CD14-positive monocyte (primary cell): Measurements from ENCODE around the gene IL9. TPM values are rescaled to one million over a fixed set of nuclear protein-coding genes. Genes with fewer than 3 reads are reported as not detected.
A peak's percentile ranks its signal among the peaks of the same experiment; 100 is the strongest.

Experiments used
- DNase-seq, 3 donors: peaks; one replicate each; pipeline ENCODE4 v3.0.0-alpha.2; 2011 to 2022
- H2AFZ ChIP-seq: 2 replicates; pipeline ENCODE4 v1.6.0; 2012; ENCODE audit warnings: mild to moderate bottlenecking, low read depth, low read length, inconsistent platforms; ENCODE audit not compliant: insufficient read depth, poor library complexity, severe bottlenecking
- H3K27ac ChIP-seq, 2 donors: 1 replicate in 1 of 2; 2 replicates in 1 of 2; pipeline ENCODE4 v1.5.1; 2012 to 2013; ENCODE audit warnings: low read length in 2 of 2, control low read depth in 1 of 2, inconsistent platforms in 1 of 2, low read depth in 1 of 2, mild to moderate bottlenecking in 1 of 2
- H3K27me3 ChIP-seq, 2 donors: one replicate each; pipeline versions ENCODE4 v1.6.0 to v1.6.1; 2011 to 2013; ENCODE audit warnings: low read length in 2 of 2; ENCODE audit not compliant: control insufficient read depth in 2 of 2, insufficient read depth in 2 of 2
- H3K36me3 ChIP-seq, 2 donors: replicated peaks in 1 of 2; 1 replicate in 1 of 2; 2 replicates in 1 of 2; pipeline versions ENCODE4 v1.5.1 to v1.6.1; 2012 to 2013; ENCODE audit warnings: low read length in 2 of 2, control low read depth in 1 of 2, inconsistent platforms in 1 of 2, mild to moderate bottlenecking in 1 of 2; ENCODE audit not compliant: insufficient read depth in 2 of 2, control insufficient read depth in 1 of 2
- H3K4me1 ChIP-seq, 2 donors: 1 replicate in 1 of 2; 2 replicates in 1 of 2; pipeline versions ENCODE4 v1.5.1 to v1.6.1; 2012 to 2013; ENCODE audit warnings: low read length in 2 of 2, control low read depth in 1 of 2, inconsistent platforms in 1 of 2, mild to moderate bottlenecking in 1 of 2, moderate library complexity in 1 of 2; ENCODE audit not compliant: insufficient read depth in 2 of 2, control insufficient read depth in 1 of 2
- H3K4me2 ChIP-seq: replicated peaks from 2 replicates; pipeline ENCODE3; 2012; ENCODE audit warnings: low read length, moderate library complexity, mild to moderate bottlenecking; ENCODE audit not compliant: poor library complexity, severe bottlenecking; ENCODE audit errors: extremely low read depth
- H3K4me3 ChIP-seq, 3 experiments: fragments of 200-600 bp in 1 of 3; sonication (generic) in 1 of 3; replicated peaks in 1 of 3; 1 replicate in 2 of 3; 2 replicates in 1 of 3; pipeline ENCODE4 v1.5.1; 2011 to 2013; ENCODE audit warnings: low read length in 3 of 3, mild to moderate bottlenecking in 3 of 3, control low read depth in 2 of 3, low read depth in 2 of 3, inconsistent platforms in 1 of 3, moderate library complexity in 1 of 3
- H3K79me2 ChIP-seq: 2 replicates; pipeline ENCODE4 v1.6.0; 2012; ENCODE audit warnings: mild to moderate bottlenecking, control low read depth, inconsistent platforms, low read length, moderate library complexity; ENCODE audit not compliant: insufficient read depth
- H3K9ac ChIP-seq: 2 replicates; pipeline ENCODE4 v1.6.0; 2017; ENCODE audit warnings: low read length, mild to moderate bottlenecking; ENCODE audit not compliant: insufficient read depth, poor library complexity, severe bottlenecking
- H3K9me3 ChIP-seq, 2 donors: replicated peaks in 1 of 2; 1 replicate in 1 of 2; 2 replicates in 1 of 2; pipeline versions ENCODE4 v1.5.1 to v1.6.1; 2012 to 2013; ENCODE audit warnings: low read length in 2 of 2, control low read depth in 1 of 2; ENCODE audit not compliant: control insufficient read depth in 1 of 2, insufficient read depth in 1 of 2
- H4K20me1 ChIP-seq: 2 replicates; pipeline ENCODE4 v1.6.0; 2012; ENCODE audit warnings: mild to moderate bottlenecking, low read length, control low read depth, moderate library complexity; ENCODE audit not compliant: insufficient read depth
- H3K27ac Mint-ChIP-seq, 7 donors: one replicate each; pipeline ENCODE4 v1.8.0; 2020; ENCODE audit warnings: mild to moderate bottlenecking in 7 of 7, mixed read lengths in 7 of 7, moderate library complexity in 6 of 7, inconsistent platforms in 2 of 7
- H3K27me3 Mint-ChIP-seq, 3 donors: one replicate each; pipeline ENCODE4 v1.8.0; 2021 to 2022; ENCODE audit warnings: low read depth in 3 of 3, mild to moderate bottlenecking in 3 of 3, mixed read lengths in 3 of 3, moderate library complexity in 3 of 3, inconsistent platforms in 1 of 3
- H3K36me3 Mint-ChIP-seq, 2 donors: one replicate each; pipeline ENCODE4 v1.8.0; 2020; ENCODE audit warnings: mixed read lengths in 2 of 2, inconsistent platforms in 1 of 2, mild to moderate bottlenecking in 1 of 2
- H3K4me1 Mint-ChIP-seq: one replicate; pipeline ENCODE4 v1.8.0; 2020; ENCODE audit warnings: mild to moderate bottlenecking, mixed read lengths
- H3K4me3 Mint-ChIP-seq, 2 donors: one replicate each; pipeline ENCODE4 v1.8.0; 2020; ENCODE audit warnings: mild to moderate bottlenecking in 2 of 2, mixed read lengths in 2 of 2, moderate library complexity in 1 of 2
- H3K9me3 Mint-ChIP-seq, 7 donors: one replicate each; pipeline ENCODE4 v1.8.0; 2020 to 2022; ENCODE audit warnings: mixed read lengths in 7 of 7, mild to moderate bottlenecking in 6 of 7, moderate library complexity in 6 of 7, inconsistent platforms in 2 of 7
- CTCF ChIP-seq: fragments of 200-600 bp; IDR thresholded peaks from one replicate; pipeline ENCODE4 v1.8.0; 2022; ENCODE audit warnings: antibody characterized with exemption, mild to moderate bottlenecking
- WGBS: methylation state at CpG from one replicate; pipeline ENCODE4 v1.1.5; 2013; ENCODE audit warnings: missing lambda C conversion rate; ENCODE audit not compliant: insufficient coverage; 5-methylcytosine and 5-hydroxymethylcytosine counted together
- intact Hi-C, 2 donors: fragments of 100-400 bp; cut with micrococcal nuclease; formaldehyde crosslinking; loops; one replicate each; pipeline versions ENCODE4 v1.15.0 to v1.15.1; 2023
- polyA plus RNA-seq, 3 donors: library from polyadenylated mRNA; depleted of rRNA in 1 of 3; unstranded in 2 of 3; stranded (reverse) in 1 of 3; fragments of 300-500 nt in 2 of 3; fragments of >200 nt in 1 of 3; fragmentation: Illumina TruSeq in 2 of 3; gene quantifications; 1 replicate in 2 of 3; 2 replicates in 1 of 3; pipeline ENCODE4 v1.2.3, GENCODE V29; 2012 to 2021

The IL9 gene
- polyA plus RNA-seq, 3 donors, result not detected

GRCh38 chr5:135944564-135944963 is 48.9 kb upstream of the IL9 start:
- H3K4me3 Mint-ChIP-seq, result peak overlapping the region in 1 of 2 donors; percentile 59
- Histone ChIP-seq H3K9me3 (no peaks in the 10 kb centered on the region), H3K36me3 (no peaks in the 10 kb centered on the region), H3K4me2 (no peak overlapping the region), H3K27ac (no peak overlapping the region), H3K4me3 (no peak overlapping the region), H3K9ac (no peak overlapping the region), H3K79me2 (no peaks in the 10 kb centered on the region), H4K20me1 (no peaks in the 10 kb centered on the region), H2AFZ (no peak overlapping the region), H3K4me1 (no peaks in the 10 kb centered on the region), H3K27me3 (peaks cover 17 to 26% of the 10 kb centered on the region in 2 donors)
- H3K9me3 Mint-ChIP-seq, result no peaks in the 10 kb centered on the region
- H3K4me1 Mint-ChIP-seq, result no peaks in the 10 kb centered on the region
- H3K27ac Mint-ChIP-seq, result no peak overlapping the region
- peaks cover 2 to 14% (median 8%) of the 10 kb centered on the region in 3 donors for H3K27me3 Mint-ChIP-seq
- intact Hi-C loops, result loop anchor here (2.0 to 10.0 kb wide), 2 partner anchors 138 to 270 kb away; no protein-coding TSS in a partner anchor
- no peaks in the 10 kb centered on the region for H3K36me3 Mint-ChIP-seq
- no peak for DNase-seq
- TF ChIP-seq CTCF, result no peak

GRCh38 chr5:135942202-135942771 is 46.6 kb upstream of the IL9 start:
- intact Hi-C loops, result loop anchor here in 1 of 2 donors (10.0 kb wide), 1 partner anchor 273 kb away; no protein-coding TSS in a partner anchor

More at GRCh38 chr5:135942202-135942771, 46.6 kb upstream of the IL9 start:
- Histone ChIP-seq H3K9ac (no peak overlapping the region), H3K4me2 (no peak overlapping the region), H3K27me3 (peaks cover 29 to 35% of the 10 kb centered on the region in 2 donors), H3K9me3 (no peaks in the 10 kb centered on the region), H4K20me1 (no peaks in the 10 kb centered on the region), H3K4me1 (no peaks in the 10 kb centered on the region), H3K36me3 (no peaks in the 10 kb centered on the region), H3K27ac (no peak overlapping the region), H3K79me2 (no peaks in the 10 kb centered on the region), H3K4me3 (no peak overlapping the region), H2AFZ (no peak overlapping the region)
- H3K36me3 Mint-ChIP-seq, result no peaks in the 10 kb centered on the region
- 51% methylated on average over 2 of the region's 3 CpGs for WGBS
- no peak overlapping the region for H3K27ac Mint-ChIP-seq
- no peaks in the 10 kb centered on the region for H3K9me3 Mint-ChIP-seq
- no peaks in the 10 kb centered on the region for H3K4me1 Mint-ChIP-seq
- peaks cover 8 to 24% (median 16%) of the 10 kb centered on the region in 3 donors for H3K27me3 Mint-ChIP-seq
- no peak overlapping the region for H3K4me3 Mint-ChIP-seq
- no peak for DNase-seq
- no peak for TF ChIP-seq CTCF
